ENCODE data around the gene LAMTOR2.

The LAMTOR2 gene

GRCh38 chr1:156099282-156099681, 44.7 kb downstream of the LAMTOR2 start:
- no peak for DNase-seq (ENCODE audit: low read depth)

GRCh38 chr1:156100205-156100995, 45.8 kb downstream of the LAMTOR2 start:
- DNase-seq (ENCODE audit: low read depth), result no peak

GRCh38 chr1:156101880-156102279, 47.3 kb downstream of the LAMTOR2 start:
- DNase-seq (ENCODE audit: low read depth), result no peak

GRCh38 chr1:156102633-156103511, 48.3 kb downstream of the LAMTOR2 start:
- peak; percentile 60 for DNase-seq (ENCODE audit: low read depth)

GRCh38 chr1:156103521-156103947, 49.0 kb downstream of the LAMTOR2 start:
- peak; percentile 84 for DNase-seq (ENCODE audit: low read depth)

DNA sequence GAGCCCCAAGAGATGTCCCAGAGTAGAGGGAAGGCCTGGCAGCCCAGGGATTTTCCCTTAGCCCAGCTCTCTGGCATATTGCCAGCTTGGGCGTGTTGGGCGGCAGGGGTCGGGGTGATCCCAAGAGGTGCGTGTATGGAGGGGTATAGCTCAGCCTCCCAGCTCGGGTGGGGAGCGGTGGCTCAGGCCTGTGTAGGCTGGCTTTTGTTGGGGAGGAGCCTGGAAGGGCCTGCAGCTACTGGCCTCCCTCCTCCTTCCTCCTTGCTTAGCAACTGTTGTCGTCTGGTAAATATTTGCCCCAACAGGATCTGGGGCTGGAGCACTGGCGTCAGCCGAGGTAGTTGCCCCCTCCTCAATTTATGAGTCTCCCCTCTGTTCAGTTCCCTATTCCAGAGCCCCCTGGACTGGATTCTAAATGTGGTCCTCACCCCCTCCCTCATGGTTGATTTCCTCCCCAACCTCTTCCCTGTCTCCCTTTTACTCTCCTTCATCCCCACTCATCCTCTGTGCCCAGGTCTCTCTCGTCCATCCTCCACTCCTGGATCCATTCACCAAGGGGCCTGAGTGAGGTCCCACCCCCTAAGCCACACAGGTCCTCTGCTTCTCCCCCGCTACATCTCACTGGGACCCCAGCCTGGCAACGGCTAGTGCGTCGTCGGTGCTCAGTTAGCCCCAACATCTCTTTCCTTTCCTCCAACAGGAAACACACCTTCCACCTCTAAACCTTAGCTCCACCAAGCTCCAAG, 49.7 kb downstream of the LAMTOR2 start:
- peak; percentile 94 for DNase-seq (ENCODE audit: low read depth)

- DNase-seq (ENCODE audit: low read depth), result peak; percentile 88
These were observed 50.6 kb downstream of the LAMTOR2 start for GRCh38 chr1:156104861-156105832.

- no peak for DNase-seq (ENCODE audit: low read depth)
These were observed 52.3 kb downstream of the LAMTOR2 start for GRCh38 chr1:156106624-156107488.

DNA sequence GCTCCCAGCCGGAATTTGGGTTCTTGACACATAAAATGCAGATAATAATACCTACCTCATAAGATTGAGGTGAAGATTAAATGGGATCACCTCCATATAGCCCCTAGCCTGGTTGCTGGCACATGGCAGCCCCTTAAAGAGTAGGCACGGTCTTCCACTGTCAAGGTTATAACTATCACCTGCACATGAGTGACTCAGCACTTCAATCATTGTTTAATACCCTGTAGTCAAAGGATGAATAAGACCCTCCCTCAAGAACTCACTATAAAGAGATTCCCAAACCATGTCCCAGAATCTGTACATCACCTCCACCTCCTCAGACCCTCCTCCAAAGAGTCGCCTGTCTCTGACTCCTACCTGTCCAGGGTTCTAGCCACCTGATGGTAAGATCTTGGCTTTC, 53.5 kb downstream of the LAMTOR2 start:
- DNase-seq (ENCODE audit: low read depth), result no peak
